A673 (cell line): ENCODE measurements around the gene FARP1. TPM values are rescaled to one million over a fixed set of nuclear protein-coding genes. Genes with fewer than 3 reads are reported as not detected.
A peak's percentile ranks its signal among the peaks of the same experiment; 100 is the strongest.

ENCODE experiments used
- BruUV-seq: library from RNA; stranded (reverse); fragments of 400-500 nt; replicated peaks from 2 replicates; lab custom pipeline; 2021; lab: Mats Ljungman, UMichigan
- CTCF ChIA-PET: fragments of 300-600 bp; sonication (Branson Sonifier 250); formaldehyde crosslinking; loops from one replicate; lab custom pipeline; 2022; ENCODE audit warnings: antibody characterized with exemption; lab: Charles Lee
- POLR2A ChIA-PET: fragments of 300-600 bp; sonication (Branson Sonifier 250); formaldehyde crosslinking; loops from one replicate; lab custom pipeline; 2022; ENCODE audit warnings: antibody characterized with exemption; ENCODE audit not compliant: low non-redundant PET; lab: Charles Lee
- DNase-seq: peaks from one replicate; pipeline ENCODE4 v3.0.0-alpha.2; 2015; ENCODE audit warnings: low spot score
- H3K27ac ChIP-seq: fragments of 200-600 bp; sonication (generic); 2 replicates; pipeline ENCODE4 v1.5.1; 2016; ENCODE audit warnings: mixed run types, low read depth, mild to moderate bottlenecking, mixed read lengths, antibody characterized with exemption, low read length; ENCODE audit not compliant: poor library complexity, severe bottlenecking
- H3K27me3 ChIP-seq: fragments of 200-600 bp; sonication (generic); replicated peaks from 2 replicates; pipeline ENCODE4 v1.6.1; 2017; ENCODE audit warnings: mixed run types, low read depth, mild to moderate bottlenecking, mixed read lengths, antibody characterized with exemption, low read length; ENCODE audit not compliant: insufficient read depth, poor library complexity
- H3K36me3 ChIP-seq: fragments of 200-600 bp; sonication (generic); 2 replicates; pipeline ENCODE4 v1.6.1; 2016; ENCODE audit warnings: mixed run types, mild to moderate bottlenecking, mixed read lengths, antibody characterized with exemption, low read length; ENCODE audit not compliant: insufficient read depth, poor library complexity, severe bottlenecking
- H3K4me1 ChIP-seq: fragments of 200-600 bp; sonication (generic); 2 replicates; pipeline ENCODE4 v1.6.1; 2017; ENCODE audit warnings: mixed run types, mild to moderate bottlenecking, mixed read lengths, antibody characterized with exemption, low read length; ENCODE audit not compliant: insufficient read depth, poor library complexity, severe bottlenecking
- H3K4me3 ChIP-seq: fragments of 200-600 bp; sonication (generic); 2 replicates; pipeline ENCODE4 v1.5.1; 2016; ENCODE audit warnings: low read depth, mixed run types, mild to moderate bottlenecking, mixed read lengths, low read length; ENCODE audit not compliant: poor library complexity, severe bottlenecking
- H3K9me3 ChIP-seq: fragments of 200-600 bp; sonication (generic); 2 replicates; pipeline ENCODE4 v1.6.1; 2016; ENCODE audit warnings: mixed run types, low read depth, mild to moderate bottlenecking, mixed read lengths, antibody characterized with exemption, low read length; ENCODE audit not compliant: poor library complexity, severe bottlenecking
- EZH2 ChIP-seq: fragments of 200-600 bp; sonication (generic); IDR thresholded peaks from 2 replicates; pipeline ENCODE4 v1.6.1; 2017; ENCODE audit warnings: borderline replicate concordance, low read depth, mild to moderate bottlenecking, mixed read lengths, antibody characterized with exemption, low read length; ENCODE audit not compliant: poor library complexity, severe bottlenecking
- intact Hi-C: fragments of 100-400 bp; cut with micrococcal nuclease; formaldehyde crosslinking; loops from one replicate; pipeline ENCODE4 v1.10.0; 2022; ENCODE audit not compliant: unreplicated experiment
- total RNA-seq: library from RNA; stranded (reverse); gene quantifications from 2 replicates; pipeline ENCODE4 v1.2.3, GENCODE V29; 2021
- TF ChIP-seq, protein P1 (sequence below): fragments of 300-800, 200-600 bp; sonication (generic); conservative IDR thresholded peaks from 2 replicates; pipeline ENCODE4 v1.5.1; 2017; ENCODE audit warnings: low read depth, mild to moderate bottlenecking, antibody characterized with exemption, low read length, moderate library complexity, mixed read lengths

The FARP1 gene
- total RNA-seq, 1 experiment from 2014 or later: 177 TPM

DNA sequence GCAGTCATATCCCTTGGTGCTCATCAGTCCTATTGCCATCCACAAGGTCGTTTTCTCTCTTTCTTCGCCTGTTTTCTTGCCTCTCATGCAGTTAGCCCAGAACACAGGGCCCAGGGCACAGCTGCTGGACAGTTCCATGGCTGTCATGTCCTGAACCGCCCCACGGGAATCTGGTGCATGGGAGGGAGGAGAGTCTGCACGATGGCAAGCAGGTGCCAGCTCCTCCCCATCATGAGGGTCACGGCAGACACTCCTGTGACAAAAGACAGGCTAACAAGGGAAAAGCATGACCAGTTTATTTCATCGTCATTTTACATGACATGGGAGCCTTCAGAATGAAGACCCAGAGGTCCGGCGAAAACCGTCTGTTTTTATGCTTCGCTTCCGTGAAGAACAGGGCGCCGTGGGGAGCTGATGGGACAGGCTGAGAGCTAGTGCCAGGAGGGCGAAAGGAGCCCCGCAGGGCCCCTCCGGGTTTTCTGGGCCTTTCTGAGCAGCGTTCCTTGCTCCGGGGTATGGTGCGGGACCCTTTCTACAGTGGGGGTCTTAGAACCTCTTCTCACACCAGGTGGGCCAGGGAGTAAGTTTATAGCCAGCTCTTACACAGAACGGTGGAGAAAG, 298.3 kb downstream of the FARP1 start:
- TF ChIP-seq, protein P1, sequence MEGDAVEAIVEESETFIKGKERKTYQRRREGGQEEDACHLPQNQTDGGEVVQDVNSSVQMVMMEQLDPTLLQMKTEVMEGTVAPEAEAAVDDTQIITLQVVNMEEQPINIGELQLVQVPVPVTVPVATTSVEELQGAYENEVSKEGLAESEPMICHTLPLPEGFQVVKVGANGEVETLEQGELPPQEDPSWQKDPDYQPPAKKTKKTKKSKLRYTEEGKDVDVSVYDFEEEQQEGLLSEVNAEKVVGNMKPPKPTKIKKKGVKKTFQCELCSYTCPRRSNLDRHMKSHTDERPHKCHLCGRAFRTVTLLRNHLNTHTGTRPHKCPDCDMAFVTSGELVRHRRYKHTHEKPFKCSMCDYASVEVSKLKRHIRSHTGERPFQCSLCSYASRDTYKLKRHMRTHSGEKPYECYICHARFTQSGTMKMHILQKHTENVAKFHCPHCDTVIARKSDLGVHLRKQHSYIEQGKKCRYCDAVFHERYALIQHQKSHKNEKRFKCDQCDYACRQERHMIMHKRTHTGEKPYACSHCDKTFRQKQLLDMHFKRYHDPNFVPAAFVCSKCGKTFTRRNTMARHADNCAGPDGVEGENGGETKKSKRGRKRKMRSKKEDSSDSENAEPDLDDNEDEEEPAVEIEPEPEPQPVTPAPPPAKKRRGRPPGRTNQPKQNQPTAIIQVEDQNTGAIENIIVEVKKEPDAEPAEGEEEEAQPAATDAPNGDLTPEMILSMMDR: no peak
- no peak for TF ChIP-seq EZH2
- intact Hi-C loops: no loop called here
- Histone ChIP-seq H3K9me3 (no peaks in the 10 kb centered on the region), H3K4me1 (peaks cover 5% of the 10 kb centered on the region), H3K4me3 (no peak overlapping the region), H3K36me3 (peaks cover 14% of the 10 kb centered on the region), H3K27me3 (no peaks in the 10 kb centered on the region), H3K27ac (no peak overlapping the region)
- DNase-seq: no peak
- ChIA-PET CTCF (no interaction called here), POLR2A (no interaction called here)
- BruUV-seq: no TSS peak

DNA sequence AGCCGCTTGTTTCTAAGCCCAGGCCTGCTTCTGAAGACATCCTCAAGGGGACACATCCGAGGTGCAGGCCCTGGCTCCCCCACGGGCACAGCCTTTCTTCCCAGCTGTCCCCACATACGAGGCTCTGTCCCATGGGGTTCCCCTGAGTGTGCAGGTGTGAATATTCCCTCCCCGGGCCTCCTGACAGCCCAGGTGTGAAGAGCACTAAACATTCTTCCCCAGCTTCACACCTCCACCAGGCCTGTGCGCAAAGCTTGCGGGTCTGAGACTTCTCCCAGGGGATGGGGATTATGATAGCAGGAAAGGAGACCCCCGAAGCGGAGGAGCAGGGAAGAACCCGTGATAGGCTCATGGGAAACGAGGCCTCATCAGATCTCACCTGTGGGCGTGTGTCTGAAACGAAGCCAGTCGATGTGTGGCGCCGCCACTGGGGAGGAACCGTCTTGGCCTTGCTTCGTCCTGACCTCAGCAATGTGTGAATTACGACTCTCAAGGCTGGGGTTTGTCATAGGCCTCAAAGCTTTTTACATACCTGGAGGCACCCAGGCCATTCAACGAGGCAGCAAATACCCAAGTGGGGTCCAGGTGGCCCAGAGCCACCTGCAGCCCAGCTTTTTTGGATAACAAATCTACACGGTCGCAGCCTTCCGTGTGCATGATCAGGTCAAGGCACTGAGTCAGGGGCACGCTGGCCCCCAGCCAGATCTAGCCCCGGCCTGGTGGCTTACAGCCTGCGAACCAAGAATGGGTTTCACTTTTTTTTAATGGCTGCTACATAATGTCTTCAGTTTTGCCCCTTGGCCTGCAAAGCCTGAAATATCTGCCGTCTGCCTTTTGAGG, 299.7 kb downstream of the FARP1 start:
- no TSS peak for BruUV-seq
- TF ChIP-seq EZH2: no peak
- TF ChIP-seq, protein P1: no peak
- H3K27ac ChIP-seq: no peak overlapping the region
- POLR2A ChIA-PET: no interaction called here
- intact Hi-C loops: no loop called here
- no peak overlapping the region for H3K4me3 ChIP-seq
- no peak for DNase-seq
- no peaks in the 10 kb centered on the region for H3K9me3 ChIP-seq
- H3K36me3 ChIP-seq: peaks cover 29% of the 10 kb centered on the region
- peaks cover 5% of the 10 kb centered on the region for H3K4me1 ChIP-seq
- CTCF ChIA-PET: no interaction called here
- no peaks in the 10 kb centered on the region for H3K27me3 ChIP-seq

DNA sequence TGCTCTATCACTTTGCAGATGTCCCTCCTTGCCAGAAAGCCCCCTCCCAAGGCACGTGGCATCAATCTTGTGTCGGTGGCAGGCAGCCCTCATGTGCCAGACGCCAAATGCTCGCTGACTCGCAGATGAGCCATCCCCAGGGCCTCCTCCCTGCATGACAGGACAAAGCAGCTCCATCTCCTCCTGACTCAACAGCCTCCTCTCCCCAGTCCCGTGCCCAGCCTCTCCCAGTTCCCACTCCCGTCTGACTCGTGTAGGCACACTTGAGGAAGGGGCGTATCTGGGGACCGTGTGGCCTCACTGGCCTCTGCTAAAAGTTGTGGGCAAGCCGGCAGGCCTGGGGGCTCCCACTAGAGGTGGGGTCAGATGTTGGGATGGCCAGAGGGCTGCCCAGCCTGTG, 300.4 kb downstream of the FARP1 start:
- Histone ChIP-seq H3K27ac (no peak overlapping the region), H3K36me3 (peaks cover 35% of the 10 kb centered on the region), H3K4me1 (peaks cover 5% of the 10 kb centered on the region), H3K4me3 (no peak overlapping the region), H3K9me3 (no peaks in the 10 kb centered on the region), H3K27me3 (no peaks in the 10 kb centered on the region)
- TF ChIP-seq EZH2: no peak
- TF ChIP-seq, protein P1: no peak
- intact Hi-C loops: no loop called here
- POLR2A ChIA-PET: no interaction called here
- BruUV-seq: no TSS peak
- CTCF ChIA-PET: no interaction called here
- DNase-seq: peak; percentile 24
